Measurements from ENCODE around the gene RDH11. TPM values are rescaled to one million over a fixed set of nuclear protein-coding genes. Genes with fewer than 3 reads are reported as not detected.
A peak's percentile ranks its signal among the peaks of the same experiment; 100 is the strongest.

RDH11 gene
- total and polyA plus RNA-seq, 12 donors, result 9.6 to 22.3 (median 15.6) TPM

DNA sequence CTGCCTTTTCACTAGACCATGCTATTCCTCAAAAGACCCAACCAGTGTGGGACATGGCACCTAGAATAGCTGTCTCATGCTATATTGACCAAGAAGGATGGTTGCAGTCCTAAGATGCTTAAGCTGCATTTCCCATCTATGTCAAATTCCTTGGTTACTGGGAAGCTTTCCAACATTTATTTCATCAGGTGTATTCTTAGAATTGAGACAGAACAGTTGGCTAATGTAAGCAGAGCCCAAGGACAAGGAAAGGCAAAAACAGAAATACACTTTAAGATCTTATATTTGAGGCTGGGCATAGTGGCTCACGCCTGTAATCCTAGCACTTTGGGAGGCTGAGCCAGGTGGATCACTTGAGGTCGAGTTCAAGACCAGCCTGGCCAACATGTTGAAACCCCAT is 51.1 kb downstream of the RDH11 start:
- Histone ChIP-seq H3K27ac (peak overlapping the region in 5 of 10 donors; percentile 10 to 47 (median 32)), H3K9me3 (no peaks in the 10 kb centered on the region), H3K27me3 (no peaks in the 10 kb centered on the region), H3K36me3 (peaks cover 0 to 44% (median 11%) of the 10 kb centered on the region in 9 donors), H3K4me3 (no peak overlapping the region), H3K4me1 (peaks cover 0 to 21% (median 0%) of the 10 kb centered on the region in 9 donors)
- peak in 6 of 8 donors; percentile 25 to 71 (median 64) for ATAC-seq
- no peak for DNase-seq
- intact Hi-C loops (cut with DNase I), result no loop called here
- 39 to 57% methylated on average over 2 of the region's 2 CpGs for WGBS, 2 donors
- TF ChIP-seq CTCF (IDR thresholded peaks at IDR 0.05), result no peak

DNA sequence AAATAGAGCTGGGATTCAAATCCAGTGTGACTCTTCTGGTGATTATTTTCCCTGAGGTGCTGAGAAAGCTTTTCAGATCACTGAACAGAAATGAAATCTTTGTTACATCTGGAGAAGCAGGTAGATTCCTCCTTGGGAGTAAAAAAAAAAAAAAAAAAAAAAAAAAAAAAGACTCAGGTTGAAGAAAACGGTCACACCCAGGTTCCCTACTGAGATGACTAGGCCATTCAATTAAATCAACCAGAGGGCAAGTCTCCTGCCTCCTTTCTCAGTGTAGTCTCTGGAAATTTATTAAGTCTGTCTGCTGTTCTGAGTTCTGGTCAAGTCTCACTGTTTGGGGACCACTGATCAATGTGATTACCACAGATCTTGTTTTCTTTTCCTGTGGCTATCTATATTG is 51.9 kb downstream of the RDH11 start:
- intact Hi-C loops (cut with DNase I), result no loop called here
- ATAC-seq (no peak), DNase-seq (no peak)
- H3K4me1 ChIP-seq, result peaks cover 0 to 21% (median 0%) of the 10 kb centered on the region in 9 donors
- 67 to 71% methylated on average over 1 of the region's 1 CpG for WGBS, 2 donors
- H3K27me3 ChIP-seq, result no peaks in the 10 kb centered on the region
- no peak for TF ChIP-seq CTCF (IDR thresholded peaks at IDR 0.05)
- no peaks in the 10 kb centered on the region for H3K9me3 ChIP-seq
- peak overlapping the region in 1 of 10 donors; percentile 32 for H3K27ac ChIP-seq
- no peak overlapping the region for H3K4me3 ChIP-seq
- peaks cover 0 to 37% (median 4%) of the 10 kb centered on the region in 9 donors for H3K36me3 ChIP-seq

DNA sequence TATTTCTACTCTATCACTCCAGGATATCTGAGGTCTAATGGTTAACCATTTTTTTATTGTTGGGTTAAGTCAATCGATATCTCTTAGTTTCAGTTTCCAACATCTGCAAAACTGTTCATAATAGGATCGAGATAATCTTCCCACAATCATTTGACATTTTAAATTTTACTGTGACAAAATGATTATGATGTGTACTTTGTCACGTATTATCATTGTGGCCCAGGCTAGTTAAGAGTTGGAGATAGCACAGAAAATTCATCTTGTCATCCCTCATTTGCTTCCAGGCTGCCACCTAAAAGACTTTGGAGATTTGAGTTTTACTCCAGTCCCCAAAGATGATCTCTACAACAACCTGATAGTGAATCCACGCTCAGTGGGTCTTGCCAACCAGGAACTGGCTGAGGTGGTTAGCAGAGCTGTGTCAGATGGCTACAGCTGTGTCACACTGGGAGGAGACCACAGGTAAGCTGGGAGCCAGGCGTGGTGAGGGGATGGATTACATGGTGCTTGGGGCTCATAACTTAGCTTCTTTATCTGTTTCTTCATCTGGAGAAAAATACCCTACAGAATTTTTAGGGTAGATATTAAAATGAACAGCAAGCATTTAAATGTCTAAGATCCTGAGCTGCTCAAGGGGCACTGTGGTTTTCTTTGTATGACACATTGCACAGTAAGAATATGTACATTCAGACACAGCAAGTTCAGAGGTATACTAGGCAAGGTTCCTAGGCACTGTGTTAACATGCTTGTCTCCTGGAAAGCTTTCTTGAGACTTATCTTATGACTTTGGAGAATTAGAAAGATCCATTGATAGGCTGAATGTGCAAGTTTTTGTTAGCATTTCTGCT is 53.4 kb downstream of the RDH11 start:
- WGBS, 2 donors, result 81 to 90% methylated on average over 5 of the region's 5 CpGs
- Histone ChIP-seq H3K9me3 (no peaks in the 10 kb centered on the region), H3K4me3 (no peak overlapping the region), H3K27me3 (no peaks in the 10 kb centered on the region), H3K36me3 (peaks cover 0 to 21% (median 0%) of the 10 kb centered on the region in 9 donors), H3K27ac (no peak overlapping the region), H3K4me1 (peaks cover 0 to 21% (median 0%) of the 10 kb centered on the region in 9 donors)
- intact Hi-C loops (cut with DNase I), result no loop called here
- no peak for TF ChIP-seq CTCF (IDR thresholded peaks at IDR 0.05)
- no peak for ATAC-seq
- no peak for DNase-seq

GRCh38 chr14:67641480-67641879 is 54.1 kb downstream of the RDH11 start:
- H3K36me3 ChIP-seq, result peaks cover 0 to 15% (median 0%) of the 10 kb centered on the region in 9 donors
- no peak for ATAC-seq
- peaks cover 0 to 25% (median 0%) of the 10 kb centered on the region in 9 donors for H3K4me1 ChIP-seq
- no peaks in the 10 kb centered on the region for H3K27me3 ChIP-seq
- no peak overlapping the region for H3K4me3 ChIP-seq
- DNase-seq, result no peak
- no peaks in the 10 kb centered on the region for H3K9me3 ChIP-seq
- H3K27ac ChIP-seq, result no peak overlapping the region
- intact Hi-C loops (cut with DNase I), result no loop called here
- whole genome bisulfite sequencing, 2 donors, result 97 to 98% methylated on average over 1 of the region's 1 CpG
- TF ChIP-seq CTCF (IDR thresholded peaks at IDR 0.05), result no peak
